SKM-1 (cell line): ENCODE results near the gene WNT7B.

ENCODE experiments used
- DNase-seq: peaks from one replicate; lab custom pipeline; 2025; ENCODE audit not compliant: unreplicated experiment; lab: John Stamatoyannopoulos, UW

The WNT7B gene

GRCh38 chr22:45891996-45892621 lies 84.9 kb downstream of the WNT7B start:
- DNase-seq, result peak; percentile 10

GRCh38 chr22:45891471-45891995 lies 85.4 kb downstream of the WNT7B start:
- DNase-seq, result peak; percentile 6

- no peak for DNase-seq
These were observed 85.9 kb downstream of the WNT7B start for GRCh38 chr22:45891021-45891421.

GRCh38 chr22:45890351-45890635 lies 86.7 kb downstream of the WNT7B start:
- no peak for DNase-seq

GRCh38 chr22:45889539-45890350 lies 87.2 kb downstream of the WNT7B start:
- no peak for DNase-seq

- DNase-seq, result no peak
These were observed 87.8 kb downstream of the WNT7B start for GRCh38 chr22:45889093-45889538.

GRCh38 chr22:45888221-45889092 lies 88.5 kb downstream of the WNT7B start:
- no peak for DNase-seq

GRCh38 chr22:45887202-45888131 lies 89.5 kb downstream of the WNT7B start:
- DNase-seq, result no peak

GRCh38 chr22:45886540-45886939 lies 90.4 kb downstream of the WNT7B start:
- no peak for DNase-seq

GRCh38 chr22:45885941-45886395 lies 91.0 kb downstream of the WNT7B start:
- DNase-seq, result no peak

- DNase-seq, result no peak
These were observed 91.7 kb downstream of the WNT7B start for GRCh38 chr22:45885171-45885840.

GRCh38 chr22:45884201-45885062 lies 92.5 kb downstream of the WNT7B start:
- no peak for DNase-seq

GRCh38 chr22:45883811-45884170 lies 93.2 kb downstream of the WNT7B start:
- DNase-seq, result no peak

GRCh38 chr22:45882881-45883810 lies 93.8 kb downstream of the WNT7B start:
- DNase-seq, result no peak

- no peak for DNase-seq
These were observed 95.5 kb downstream of the WNT7B start for GRCh38 chr22:45881524-45881875.

- no peak for DNase-seq
These were observed 96.0 kb downstream of the WNT7B start for GRCh38 chr22:45880716-45881523.

- no peak for DNase-seq
These were observed 96.8 kb downstream of the WNT7B start for GRCh38 chr22:45880091-45880715.
